Measurements from ENCODE around the gene KRTAP5-2.
"Not testable (repeated sequence)": the region's sequence is repeated elsewhere in the genome, so short reads cannot be mapped to it uniquely, and the experiment has no call there.

KRTAP5-2 gene

GRCh38 chr11:1597994-1598380, at the start of gene KRTAP5-2:
KRTAP5-2 (minus strand) TSS chr11:1598294; CDS start chr11:1598250, 44 bp downstream.
- DNase-seq, result no peak

- DNase-seq, result not testable (repeated sequence)
These were observed 48.4 kb upstream of the KRTAP5-2 start for GRCh38 chr11:1646540-1646939.

- DNase-seq, result no peak
These were observed 47.3 kb upstream of the KRTAP5-2 start for GRCh38 chr11:1645357-1645821.

- DNase-seq, result no peak
These were observed 46.7 kb upstream of the KRTAP5-2 start for GRCh38 chr11:1644601-1645356.

GRCh38 chr11:1643146-1643690, 45.1 kb upstream of the KRTAP5-2 start:
- no peak for DNase-seq

GRCh38 chr11:1642288-1643145, 44.4 kb upstream of the KRTAP5-2 start:
- no peak for DNase-seq

- DNase-seq, result no peak
These were observed 43.0 kb upstream of the KRTAP5-2 start for GRCh38 chr11:1641096-1641495.

- DNase-seq, result no peak
These were observed 42.2 kb upstream of the KRTAP5-2 start for GRCh38 chr11:1640076-1640946.

- DNase-seq, result no peak
These were observed 41.6 kb upstream of the KRTAP5-2 start for GRCh38 chr11:1639666-1640065.

GRCh38 chr11:1639102-1639620, 41.1 kb upstream of the KRTAP5-2 start:
- no peak for DNase-seq

- no peak for DNase-seq
These were observed 40.2 kb upstream of the KRTAP5-2 start for GRCh38 chr11:1638344-1638743.

- DNase-seq, result no peak
These were observed 39.5 kb upstream of the KRTAP5-2 start for GRCh38 chr11:1637628-1638027.

GRCh38 chr11:1636291-1636950, 38.3 kb upstream of the KRTAP5-2 start:
- no peak for DNase-seq

GRCh38 chr11:1633864-1634263, 35.8 kb upstream of the KRTAP5-2 start:
- DNase-seq, result no peak

- no peak for DNase-seq
These were observed 34.1 kb upstream of the KRTAP5-2 start for GRCh38 chr11:1632053-1632714.

- DNase-seq, result no peak
These were observed 33.0 kb upstream of the KRTAP5-2 start for GRCh38 chr11:1631066-1631568.

- DNase-seq, result no peak
These were observed 32.2 kb upstream of the KRTAP5-2 start for GRCh38 chr11:1630271-1630670.

GRCh38 chr11:1629326-1630185, 31.5 kb upstream of the KRTAP5-2 start, which contains the start of gene KRTAP5-5:
KRTAP5-5 (plus strand) TSS chr11:1629775; CDS start chr11:1629841, 66 bp downstream.
- no peak for DNase-seq

- DNase-seq, result no peak
These were observed 30.6 kb upstream of the KRTAP5-2 start for GRCh38 chr11:1628506-1629325.

All from NCI-H510A (cell line).